GM12864 (cell line): ENCODE results near the gene GRM8.

Experiments
- DNase-seq: peaks from one replicate; pipeline ENCODE4 v3.0.0-alpha.2; 2011; ENCODE audit warnings: low read depth
- H3K4me3 ChIP-seq: 2 replicates; pipeline ENCODE4 v1.5.1; 2011; ENCODE audit warnings: mild to moderate bottlenecking, low read depth, low read length, control low read depth
- CTCF ChIP-seq: IDR thresholded peaks from 2 replicates; pipeline ENCODE4 v1.5.1; 2011; ENCODE audit warnings: low read depth, mild to moderate bottlenecking, moderate library complexity, low read length, control low read depth, inconsistent platforms; ENCODE audit errors: missing control alignments

Gene GRM8

GRCh38 chr7:127258111-127258510 lies 5.4 kb upstream of the GRM8 start:
- DNase-seq, result no peak
- TF ChIP-seq CTCF, result no peak
- H3K4me3 ChIP-seq, result no peak overlapping the region

GRCh38 chr7:127257086-127257485 lies 4.3 kb upstream of the GRM8 start:
- no peak for TF ChIP-seq CTCF
- no peak for DNase-seq
- no peak overlapping the region for H3K4me3 ChIP-seq

GRCh38 chr7:127256041-127256725 lies 3.4 kb upstream of the GRM8 start:
- no peak overlapping the region for H3K4me3 ChIP-seq
- no peak for DNase-seq
- no peak for TF ChIP-seq CTCF

- no peak for DNase-seq
- TF ChIP-seq CTCF, result no peak
- H3K4me3 ChIP-seq, result no peak overlapping the region; the same call in 1 of the 2 replicates
These were observed 1.5 kb upstream of the GRM8 start for GRCh38 chr7:127254163-127254684.

- TF ChIP-seq CTCF, result peak; percentile 81
- no peak for DNase-seq
These were observed 781 bp upstream of the GRM8 start for GRCh38 chr7:127253281-127254162.

GRCh38 chr7:127252377-127252713 lies 396 bp downstream of the GRM8 start:
- H3K4me3 ChIP-seq, result peak overlapping the region; percentile 71
- TF ChIP-seq CTCF, result no peak
- no peak for DNase-seq

More at GRCh38 chr7:127253281-127254162, 781 bp upstream of the GRM8 start:
- peak overlapping the region; percentile 71 for H3K4me3 ChIP-seq
